IMR-90 (cell line): Measurements from ENCODE around the gene PRKAG2.

Experiments
- CEBPB ChIP-seq: IDR thresholded peaks from 2 replicates; pipeline ENCODE4 v1.6.1; 2012; ENCODE audit warnings: low read depth, low read length, improper control_type of control experiment
- CHD1 ChIP-seq: IDR thresholded peaks from 2 replicates; pipeline ENCODE4 v1.6.1; 2012; ENCODE audit warnings: low read depth, low read length, improper control_type of control experiment
- CTCF ChIP-seq: conservative IDR thresholded peaks from 2 replicates; pipeline ENCODE4 v1.5.1; 2012; ENCODE audit warnings: mild to moderate bottlenecking, low read depth, low read length, improper control_type of control experiment
- FOS ChIP-seq: fragments of 150-350 bp; IDR thresholded peaks from 2 replicates; pipeline ENCODE4 v1.6.1; 2016; ENCODE audit warnings: low read depth, low read length
- MAFK ChIP-seq: IDR thresholded peaks from 2 replicates; pipeline ENCODE4 v1.6.1; 2012; ENCODE audit warnings: low read depth, low read length, improper control_type of control experiment
- MXI1 ChIP-seq: IDR thresholded peaks from 2 replicates; pipeline ENCODE4 v1.6.1; 2012; ENCODE audit warnings: low read depth, mild to moderate bottlenecking, low read length, moderate library complexity, borderline replicate concordance
- POLR2A ChIP-seq: IDR thresholded peaks from 2 replicates; pipeline ENCODE4 v1.6.1; 2012; ENCODE audit warnings: mild to moderate bottlenecking, low read depth, low read length
- RAD21 ChIP-seq: IDR thresholded peaks from 2 replicates; pipeline ENCODE4 v1.6.1; 2012; ENCODE audit warnings: low read length, improper control_type of control experiment
- RFX5 ChIP-seq: IDR thresholded peaks from 2 replicates; pipeline ENCODE4 v1.8.0; 2012; ENCODE audit warnings: low read depth, mild to moderate bottlenecking, low read length, moderate library complexity
- SMC3 ChIP-seq: fragments of 150-350 bp; IDR thresholded peaks from 2 replicates; pipeline ENCODE4 v1.6.1; 2016; ENCODE audit warnings: low read depth, mild to moderate bottlenecking, antibody characterized with exemption, low read length, moderate library complexity
- TF ChIP-seq, protein P1 (sequence below): fragments of 150-350 bp; IDR thresholded peaks from 2 replicates; pipeline ENCODE4 v1.6.1; 2016; ENCODE audit warnings: low read depth, mild to moderate bottlenecking, low read length, moderate library complexity, borderline replicate concordance
- TF ChIP-seq, protein P2 (sequence below): fragments of 150-350 bp; IDR thresholded peaks from 2 replicates; pipeline ENCODE4 v1.6.1; 2017; ENCODE audit warnings: mild to moderate bottlenecking, antibody characterized with exemption, low read length, low read depth

- TF ChIP-seq SMC3 (no peak), CTCF (no peak), RFX5 (no peak), MAFK (no peak), POLR2A (no peak), CEBPB (no peak), RAD21 (no peak), MXI1 (no peak), CHD1 (no peak), FOS (no peak)
- TF ChIP-seq, protein P1, sequence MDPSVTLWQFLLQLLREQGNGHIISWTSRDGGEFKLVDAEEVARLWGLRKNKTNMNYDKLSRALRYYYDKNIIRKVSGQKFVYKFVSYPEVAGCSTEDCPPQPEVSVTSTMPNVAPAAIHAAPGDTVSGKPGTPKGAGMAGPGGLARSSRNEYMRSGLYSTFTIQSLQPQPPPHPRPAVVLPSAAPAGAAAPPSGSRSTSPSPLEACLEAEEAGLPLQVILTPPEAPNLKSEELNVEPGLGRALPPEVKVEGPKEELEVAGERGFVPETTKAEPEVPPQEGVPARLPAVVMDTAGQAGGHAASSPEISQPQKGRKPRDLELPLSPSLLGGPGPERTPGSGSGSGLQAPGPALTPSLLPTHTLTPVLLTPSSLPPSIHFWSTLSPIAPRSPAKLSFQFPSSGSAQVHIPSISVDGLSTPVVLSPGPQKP = no peak
- TF ChIP-seq, protein P2, sequence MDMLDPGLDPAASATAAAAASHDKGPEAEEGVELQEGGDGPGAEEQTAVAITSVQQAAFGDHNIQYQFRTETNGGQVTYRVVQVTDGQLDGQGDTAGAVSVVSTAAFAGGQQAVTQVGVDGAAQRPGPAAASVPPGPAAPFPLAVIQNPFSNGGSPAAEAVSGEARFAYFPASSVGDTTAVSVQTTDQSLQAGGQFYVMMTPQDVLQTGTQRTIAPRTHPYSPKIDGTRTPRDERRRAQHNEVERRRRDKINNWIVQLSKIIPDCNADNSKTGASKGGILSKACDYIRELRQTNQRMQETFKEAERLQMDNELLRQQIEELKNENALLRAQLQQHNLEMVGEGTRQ = no peak
Measured at GRCh38 chr7:151774951-151775350, 102.0 kb downstream of the PRKAG2 start.
